AG04450 (cell line): ENCODE data around the gene MGLL. TPM values are rescaled to one million over a fixed set of nuclear protein-coding genes. Genes with fewer than 3 reads are reported as not detected.

Experiments
- CTCF ChIA-PET: fragments of 300-600, 350-600 bp; formaldehyde crosslinking; extraction: SDS; loops from one replicate; lab custom pipeline; 2022; ENCODE audit warnings: antibody characterized with exemption, inconsistent platforms; lab: Charles Lee
- POLR2A ChIA-PET: fragments of 350-600 bp; formaldehyde crosslinking; extraction: SDS; loops from one replicate; lab custom pipeline; 2021; ENCODE audit warnings: antibody characterized with exemption, inconsistent platforms; lab: Yijun Ruan, JAX
- DNase-seq: peaks from one replicate; pipeline ENCODE4 v3.0.0-alpha.2; 2011; ENCODE audit warnings: low read depth, low spot score
- H3K27ac ChIP-seq: one replicate; pipeline ENCODE4 v1.5.1; 2012; ENCODE audit warnings: low read depth, low read length, control low read depth
- H3K27me3 ChIP-seq: one replicate; pipeline ENCODE4 v1.6.0; 2012; ENCODE audit warnings: low read length; ENCODE audit not compliant: control insufficient read depth, insufficient read depth
- H3K4me3 ChIP-seq: 2 replicates; pipeline ENCODE4 v1.5.1; 2011; ENCODE audit warnings: mild to moderate bottlenecking, low read depth, low read length, control low read depth
- H3K9me3 ChIP-seq: 2 replicates; pipeline ENCODE4 v1.5.1; 2012; ENCODE audit warnings: low read length; ENCODE audit not compliant: control insufficient read depth, insufficient read depth
- CTCF ChIP-seq: IDR thresholded peaks from 2 replicates; pipeline ENCODE4 v1.5.1; 2011; ENCODE audit warnings: low read depth, low read length, control low read depth, inconsistent platforms
- polyA plus RNA-seq: library from polyadenylated mRNA; depleted of rRNA; stranded (reverse); fragments of >200 nt; gene quantifications from 2 replicates; pipeline ENCODE4 v1.2.3, GENCODE V29; 2011

MGLL gene
- polyA plus RNA-seq, 1 experiment, result 49.1 TPM

GRCh38 chr3:127857333-127857732, 35.0 kb upstream of the MGLL start:
- no peak for DNase-seq
- TF ChIP-seq CTCF, result peak; percentile 20; the same call in 1 of the 2 replicates
- Histone ChIP-seq H3K9me3 (no peaks in the 10 kb centered on the region), H3K4me3 (no peak overlapping the region), H3K27me3 (peaks cover 33% of the 10 kb centered on the region), H3K27ac (no peak overlapping the region)
- ChIA-PET POLR2A (no interaction called here), CTCF (interaction anchor here (1.0 to 2.0 kb wide), 3 partner anchors 8 to 166 kb away, joined by 3 to 5 read pairs (median 3); no protein-coding TSS in a partner anchor)

- no peak overlapping the region for H3K4me3 ChIP-seq
- CTCF ChIA-PET, result interaction anchor here (1.0 to 2.0 kb wide), 2 partner anchors 8 to 166 kb away, joined by 3 to 5 read pairs; no protein-coding TSS in a partner anchor
- POLR2A ChIA-PET, result no interaction called here
- peaks cover 33% of the 10 kb centered on the region for H3K27me3 ChIP-seq
- H3K27ac ChIP-seq, result no peak overlapping the region
- no peaks in the 10 kb centered on the region for H3K9me3 ChIP-seq
- DNase-seq, result no peak
- TF ChIP-seq CTCF, result no peak
Observed at GRCh38 chr3:127856801-127857200, 34.5 kb upstream of the MGLL start.

- no peak for TF ChIP-seq CTCF
- Histone ChIP-seq H3K4me3 (no peak overlapping the region), H3K9me3 (no peaks in the 10 kb centered on the region), H3K27ac (no peak overlapping the region), H3K27me3 (peaks cover 24% of the 10 kb centered on the region)
- DNase-seq, result no peak
- POLR2A ChIA-PET, result no interaction called here
- CTCF ChIA-PET, result no interaction called here
Observed at GRCh38 chr3:127855246-127855645, 32.9 kb upstream of the MGLL start.

- H3K27ac ChIP-seq, result no peak overlapping the region
- POLR2A ChIA-PET, result no interaction called here
- H3K27me3 ChIP-seq, result peaks cover 24% of the 10 kb centered on the region
- H3K9me3 ChIP-seq, result no peaks in the 10 kb centered on the region
- no peak for DNase-seq
- CTCF ChIA-PET, result no interaction called here
- TF ChIP-seq CTCF, result no peak
- no peak overlapping the region for H3K4me3 ChIP-seq
Observed at GRCh38 chr3:127853681-127854080, 31.4 kb upstream of the MGLL start.

- Histone ChIP-seq H3K9me3 (no peaks in the 10 kb centered on the region), H3K4me3 (no peak overlapping the region), H3K27ac (no peak overlapping the region), H3K27me3 (peaks cover 31% of the 10 kb centered on the region)
- TF ChIP-seq CTCF, result no peak
- CTCF ChIA-PET, result no interaction called here
- DNase-seq, result no peak
- POLR2A ChIA-PET, result no interaction called here
Observed at GRCh38 chr3:127851899-127852298, 29.6 kb upstream of the MGLL start.
